ENCODE data around the gene CCDC158.
"Not testable (repeated sequence)": the region's sequence is repeated elsewhere in the genome, so short reads cannot be mapped to it uniquely, and the experiment has no call there.

The CCDC158 gene

DNA sequence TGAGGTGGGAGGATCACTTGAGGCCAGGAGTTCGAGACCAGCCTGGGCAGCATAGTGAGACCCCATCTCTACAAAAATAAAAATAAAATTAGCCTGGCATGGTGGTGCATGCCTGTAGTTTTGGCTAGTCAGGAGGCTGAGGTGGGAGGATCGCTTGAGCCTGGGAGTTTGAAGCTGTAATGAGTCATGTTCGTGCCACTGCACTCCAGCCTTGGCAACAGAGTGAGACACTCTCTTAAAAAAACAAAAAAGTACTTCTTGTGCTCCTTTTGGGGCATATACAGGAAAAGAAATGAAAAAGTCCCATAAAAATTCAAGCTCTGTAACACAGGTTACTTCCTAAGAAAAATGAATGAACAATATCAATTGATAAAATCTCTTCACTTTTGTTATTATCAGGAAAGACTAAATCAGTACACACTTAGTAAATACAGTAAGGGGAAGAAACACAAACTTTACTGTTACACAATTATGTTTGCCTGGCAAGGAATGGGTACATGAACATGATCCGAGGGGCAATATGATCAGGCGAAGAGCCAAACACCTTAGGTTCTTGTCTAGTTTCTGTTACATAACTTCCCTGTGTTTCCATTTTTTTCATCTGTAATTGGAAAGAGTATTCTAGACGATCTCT, 46.9 kb downstream of the CCDC158 start:
- no peak for DNase-seq (ENCODE audit: low read depth in 1 of 2, low spot score in 1 of 2)

DNA sequence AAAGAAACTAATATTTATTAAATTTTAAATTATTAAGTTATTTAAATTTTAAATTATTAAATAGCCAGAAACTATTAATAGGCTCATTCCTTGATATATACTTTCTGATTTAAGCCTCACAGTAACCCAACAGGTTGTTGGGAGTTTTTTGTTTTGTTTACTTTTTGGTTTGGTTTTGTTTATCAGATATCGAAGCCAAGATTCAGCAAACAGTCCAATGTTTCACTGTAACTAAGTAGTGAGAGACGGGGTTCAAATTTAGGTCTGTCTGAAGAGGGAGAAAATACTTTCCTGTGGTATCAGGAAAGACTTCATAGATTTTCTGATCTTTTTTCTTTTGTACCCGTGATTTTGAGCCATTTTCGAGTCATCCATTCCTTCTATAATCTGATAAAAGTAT, 54.2 kb downstream of the CCDC158 start:
- no peak for DNase-seq (ENCODE audit: low read depth in 1 of 2, low spot score in 1 of 2)

DNA sequence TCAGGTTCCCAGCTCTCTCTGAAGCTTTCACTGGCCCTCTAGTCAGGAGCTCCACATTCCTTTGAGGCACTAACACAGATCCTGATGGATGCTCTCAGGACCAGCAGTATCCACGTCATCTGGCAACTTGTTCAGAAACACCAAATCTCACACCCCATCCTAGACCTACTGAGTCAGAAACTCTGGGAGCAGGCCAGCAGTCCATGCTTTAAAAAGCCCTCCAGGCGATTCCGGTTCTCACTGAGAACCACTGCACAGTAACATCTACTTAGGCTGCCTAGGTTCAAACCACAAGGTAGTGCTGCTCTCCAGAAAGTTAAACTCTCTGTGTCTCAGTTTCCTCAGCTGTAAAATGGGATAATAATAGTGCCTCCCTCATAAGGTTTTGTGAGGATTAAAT, 55.3 kb downstream of the CCDC158 start:
- DNase-seq (ENCODE audit: low read depth in 1 of 2, low spot score in 1 of 2) = no peak

DNA sequence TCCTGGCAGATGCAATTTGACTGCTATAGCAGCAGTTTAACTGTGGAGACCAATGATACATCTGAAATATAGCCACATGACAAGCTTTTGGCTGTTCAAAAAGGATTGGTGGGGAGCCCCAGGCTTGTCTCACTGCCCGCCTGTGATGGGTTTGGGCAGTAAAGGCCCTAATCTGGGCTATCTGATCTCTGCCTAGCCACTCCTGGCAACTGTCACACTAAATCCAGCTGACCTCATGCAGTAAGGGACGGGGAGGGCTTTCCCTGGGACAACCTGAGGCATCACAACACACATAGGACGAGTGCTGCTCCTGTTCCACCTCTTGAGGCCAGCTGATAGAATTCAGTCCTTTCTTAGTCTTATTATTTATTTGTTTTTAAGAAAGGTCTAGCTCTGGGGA, 56.2 kb downstream of the CCDC158 start:
- DNase-seq (ENCODE audit: low read depth in 1 of 2, low spot score in 1 of 2) = no peak

DNA sequence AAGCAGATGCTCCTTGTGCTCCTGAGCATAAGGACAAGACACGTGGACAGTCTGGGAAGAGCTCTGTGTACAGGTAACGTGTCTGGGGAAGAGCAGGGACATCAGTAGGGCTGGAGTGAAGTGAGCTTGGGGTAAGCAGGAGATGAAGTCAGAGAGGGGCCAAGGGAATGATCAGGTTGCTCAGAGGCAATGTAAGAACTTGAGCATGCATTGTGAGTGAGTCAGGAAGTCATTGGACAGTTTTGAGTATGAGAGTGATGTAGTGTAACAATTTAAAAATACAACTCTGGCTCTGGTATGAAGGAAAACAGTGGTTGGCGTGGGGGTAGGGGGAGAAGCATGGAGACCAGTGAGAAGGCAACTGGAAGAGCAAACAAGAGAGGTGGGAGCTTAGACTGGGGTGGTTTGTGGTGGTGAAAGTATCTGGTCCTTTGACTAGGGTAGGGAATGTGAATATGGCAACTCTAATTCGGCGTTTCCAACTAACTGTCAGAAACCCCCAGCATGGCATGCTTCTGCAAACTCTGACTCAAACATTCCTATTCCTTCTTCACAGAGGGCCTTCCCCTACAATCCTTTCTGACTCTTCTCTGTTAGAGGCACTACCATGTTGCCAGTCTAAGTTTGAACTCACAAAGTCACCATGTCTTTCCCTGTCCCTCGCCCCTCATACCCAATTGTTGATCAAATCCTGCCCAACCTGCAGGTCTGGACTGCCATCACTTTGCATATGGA, 57.2 kb downstream of the CCDC158 start:
- DNase-seq (ENCODE audit: low read depth in 1 of 2, low spot score in 1 of 2) = no peak

DNA sequence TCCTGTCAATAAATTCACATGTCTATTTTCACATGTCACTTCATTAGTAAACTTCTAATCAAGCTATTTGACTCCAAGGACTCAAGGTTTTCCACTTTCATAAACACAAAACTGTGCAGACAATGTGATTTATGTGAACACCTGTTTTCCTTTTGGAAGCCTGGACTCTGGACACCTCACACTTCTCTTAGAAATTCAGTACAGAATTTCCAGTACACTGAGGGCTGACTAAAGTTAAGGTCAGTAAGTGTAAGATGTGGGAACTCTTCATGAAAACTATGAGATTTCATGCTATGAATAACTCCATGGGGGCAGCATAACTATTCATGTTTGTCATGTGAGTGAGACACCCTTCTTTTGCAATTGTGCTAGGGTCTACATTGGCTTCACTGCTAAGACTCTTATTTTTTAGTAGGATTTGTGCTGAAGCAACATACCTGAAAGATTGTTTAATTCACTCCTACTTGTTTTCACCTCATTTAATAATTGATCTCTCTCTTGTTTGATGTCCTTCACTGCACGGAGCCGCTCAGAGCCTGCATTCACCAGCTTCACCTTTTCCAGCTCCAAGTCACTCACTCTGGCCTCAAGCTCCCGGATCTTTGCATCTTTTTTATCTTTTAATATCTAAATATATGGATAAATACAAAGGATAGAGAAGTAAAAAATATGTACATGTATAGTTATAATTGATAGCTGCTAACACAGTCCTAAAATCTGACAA, 59.1 kb downstream of the CCDC158 start:
- no peak for DNase-seq (ENCODE audit: low read depth in 1 of 2, low spot score in 1 of 2)

DNA sequence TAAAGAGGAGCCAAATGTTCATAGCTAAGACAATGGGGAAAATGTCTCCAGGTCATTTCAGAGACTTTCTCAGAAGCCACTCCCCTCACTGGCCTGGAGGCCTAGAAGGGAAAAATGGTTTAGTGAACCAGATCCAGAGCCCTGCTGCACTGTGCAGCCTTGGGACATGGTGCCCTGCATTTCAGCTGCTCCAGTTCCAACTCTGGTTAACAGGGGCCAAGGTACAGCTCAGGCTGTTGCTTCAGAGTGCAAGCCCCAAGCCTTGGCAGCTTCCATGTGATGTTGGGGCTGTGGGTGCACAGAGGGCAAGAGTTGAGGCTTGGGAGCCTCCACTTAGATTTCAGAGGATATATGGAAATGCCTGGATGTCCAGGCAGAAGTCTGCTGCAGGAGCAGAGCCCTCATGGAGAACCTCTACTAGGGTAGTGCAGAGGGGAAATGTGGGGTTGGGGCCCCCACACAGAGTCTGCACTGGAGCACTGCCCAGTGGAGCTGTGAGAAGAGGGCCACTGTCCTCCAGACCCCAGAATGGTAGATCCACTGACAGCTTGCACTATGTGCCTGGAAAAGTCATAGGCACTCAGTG, 61.0 kb downstream of the CCDC158 start:
- not testable (repeated sequence) for DNase-seq (ENCODE audit: low read depth in 1 of 2, low spot score in 1 of 2)

DNA sequence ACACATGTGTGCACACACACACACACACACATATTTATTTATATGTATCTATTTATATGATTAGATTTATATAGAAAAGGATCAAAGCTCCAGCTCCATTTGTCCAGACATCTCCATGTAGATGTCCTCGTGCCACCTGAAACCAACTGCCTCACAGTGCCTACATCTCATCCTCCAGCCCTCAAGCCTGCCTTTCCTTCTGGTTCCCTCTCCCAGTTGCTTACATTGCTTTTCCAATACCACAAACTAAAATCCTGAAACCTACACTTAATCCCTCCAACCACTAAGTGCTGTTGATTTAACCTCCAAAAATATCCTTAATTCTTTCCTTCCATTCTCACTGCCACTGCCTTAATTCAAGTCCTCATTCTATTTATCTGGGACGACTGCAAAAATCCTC, 63.0 kb downstream of the CCDC158 start:
- no peak for DNase-seq (ENCODE audit: low read depth in 1 of 2, low spot score in 1 of 2)

DNA sequence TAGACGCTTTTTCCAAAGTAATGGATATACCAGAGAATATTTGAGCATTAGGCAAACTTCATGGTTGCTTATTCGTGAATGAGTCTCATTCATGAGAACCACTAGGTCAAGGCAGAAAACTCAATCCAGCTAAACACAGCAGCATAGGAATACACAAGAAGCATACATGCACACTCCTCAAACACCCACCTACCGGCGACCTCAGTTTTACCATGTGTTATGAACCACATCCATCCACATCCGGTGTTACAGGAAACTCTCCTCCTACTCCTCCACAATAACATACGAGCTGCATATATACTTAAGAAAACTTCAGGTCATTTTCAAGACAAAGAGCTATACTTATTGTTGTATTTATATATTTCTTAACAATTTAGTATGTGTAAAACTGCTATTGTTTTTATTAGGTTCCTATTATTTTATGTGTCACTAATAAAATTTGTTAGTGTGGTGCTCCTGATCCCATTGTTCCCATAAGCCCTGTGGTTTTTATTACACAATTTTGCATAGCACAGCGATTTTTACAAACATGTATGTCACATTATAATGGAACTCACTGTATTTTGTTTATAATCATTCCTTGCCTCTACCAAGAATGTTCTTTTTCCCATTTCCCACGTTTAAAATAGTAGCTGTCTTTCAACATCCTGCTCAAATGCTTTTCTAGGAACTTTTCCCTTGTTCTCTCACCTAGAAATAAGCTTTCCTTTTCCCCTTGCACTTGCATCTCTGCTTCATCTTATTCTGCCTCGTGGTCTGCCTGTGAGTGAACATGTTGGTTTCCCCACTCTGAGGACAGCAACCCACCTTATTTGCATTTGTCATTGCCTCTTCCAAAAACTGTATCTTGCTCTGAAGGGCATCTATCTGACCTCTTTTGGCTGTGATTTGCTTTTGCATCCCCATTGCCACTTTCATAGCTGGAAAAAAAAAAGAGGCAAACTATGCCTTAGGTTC, 66.1 kb downstream of the CCDC158 start:
- DNase-seq (ENCODE audit: low read depth in 1 of 2, low spot score in 1 of 2) = no peak

DNA sequence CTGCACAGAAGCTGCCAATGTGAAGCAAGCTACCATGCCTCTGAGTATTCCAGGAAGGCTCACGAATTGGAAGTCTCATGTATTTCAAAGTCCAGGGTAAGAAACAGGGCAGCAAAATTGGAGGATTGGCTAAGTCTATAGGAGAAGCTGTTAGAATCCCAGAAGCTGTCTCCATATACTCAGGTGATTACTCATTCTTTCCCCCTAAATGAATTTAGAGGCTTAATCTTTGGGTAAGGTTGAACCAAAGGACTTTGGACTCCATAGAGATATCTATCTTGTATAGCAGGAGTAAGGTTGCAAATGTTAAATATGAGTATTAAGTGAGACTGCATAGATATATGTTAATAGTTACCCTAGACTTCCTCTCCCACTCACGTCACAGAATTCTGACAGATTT, 78.1 kb downstream of the CCDC158 start:
- no peak for DNase-seq (ENCODE audit: low read depth in 1 of 2, low spot score in 1 of 2)

DNA sequence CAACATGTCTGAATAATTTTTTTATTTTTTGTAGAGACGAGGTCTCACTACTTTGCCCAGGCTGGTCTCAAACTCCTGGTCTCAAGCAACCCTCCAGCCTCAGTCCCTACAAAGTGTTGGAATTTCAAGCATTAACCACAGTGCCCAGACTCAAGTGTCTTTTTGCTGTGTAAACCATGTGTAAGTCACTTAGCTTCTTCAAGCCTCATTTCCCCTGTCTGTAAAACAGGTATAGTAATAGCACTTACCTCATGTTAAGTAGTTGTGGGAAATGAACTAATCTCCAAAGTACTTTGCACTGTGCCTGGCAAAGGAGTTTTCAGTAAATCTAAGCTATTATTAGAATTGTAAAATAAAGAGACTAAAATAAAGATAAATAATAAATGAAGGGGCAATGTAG, 78.8 kb downstream of the CCDC158 start:
- no peak for DNase-seq (ENCODE audit: low read depth in 1 of 2, low spot score in 1 of 2)

DNA sequence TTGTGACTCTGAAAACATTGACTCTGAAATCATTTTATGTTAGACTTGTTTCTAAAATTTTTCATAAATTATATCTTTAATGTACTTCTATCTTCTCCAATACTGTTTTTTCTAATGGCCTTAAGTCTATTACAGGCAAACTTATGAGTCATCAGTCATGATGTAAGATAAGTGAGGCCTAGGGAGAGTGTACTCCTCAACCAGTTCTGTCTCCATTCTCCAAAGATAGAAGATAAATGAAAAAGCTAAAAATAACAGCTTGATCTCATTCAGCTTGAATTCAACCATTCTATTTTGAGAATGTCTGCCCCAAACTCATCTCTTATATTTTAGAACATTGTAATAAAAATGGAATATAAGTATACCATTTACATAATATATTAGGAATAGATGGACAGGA, 79.9 kb downstream of the CCDC158 start:
- DNase-seq (ENCODE audit: low read depth in 1 of 2, low spot score in 1 of 2) = no peak

DNA sequence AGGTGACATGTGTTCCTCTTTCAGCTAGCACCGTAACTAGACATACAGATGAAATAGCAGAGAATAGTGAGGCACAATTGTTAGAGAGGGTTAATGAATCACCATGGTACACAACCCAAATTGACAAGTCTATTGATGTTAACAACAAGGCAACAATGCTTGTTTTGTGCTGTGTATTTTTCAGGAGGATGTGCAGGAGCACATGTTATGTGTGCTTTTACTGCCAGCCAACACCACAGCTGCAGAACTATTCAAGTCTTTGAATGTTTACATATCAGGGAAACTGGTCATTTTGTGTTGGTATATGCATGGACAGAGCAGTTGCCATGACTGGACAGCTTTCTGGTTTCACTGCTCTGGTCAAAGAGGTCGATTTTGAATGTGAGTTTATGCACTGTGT, 81.6 kb downstream of the CCDC158 start:
- DNase-seq (ENCODE audit: low read depth in 1 of 2, low spot score in 1 of 2) = no peak

DNA sequence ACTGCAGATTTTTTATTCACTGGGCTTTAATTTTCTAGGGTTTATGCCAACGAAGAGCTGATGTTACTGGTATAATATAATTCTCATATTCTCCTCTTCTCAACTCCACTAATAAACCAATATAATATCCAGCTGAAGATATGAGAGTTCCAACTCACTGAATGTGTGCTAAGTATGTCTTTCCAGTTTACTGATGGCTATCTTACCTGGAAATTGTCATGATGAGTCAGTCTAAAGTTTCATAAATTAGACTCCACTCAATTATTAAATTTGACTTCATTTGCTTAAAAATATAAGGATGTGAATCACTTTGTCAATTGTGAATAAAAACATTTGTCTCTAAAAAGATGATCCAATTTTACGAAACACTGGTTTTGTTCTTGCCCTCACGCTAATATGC, 86.1 kb downstream of the CCDC158 start:
- DNase-seq (ENCODE audit: low read depth in 1 of 2, low spot score in 1 of 2) = no peak

DNA sequence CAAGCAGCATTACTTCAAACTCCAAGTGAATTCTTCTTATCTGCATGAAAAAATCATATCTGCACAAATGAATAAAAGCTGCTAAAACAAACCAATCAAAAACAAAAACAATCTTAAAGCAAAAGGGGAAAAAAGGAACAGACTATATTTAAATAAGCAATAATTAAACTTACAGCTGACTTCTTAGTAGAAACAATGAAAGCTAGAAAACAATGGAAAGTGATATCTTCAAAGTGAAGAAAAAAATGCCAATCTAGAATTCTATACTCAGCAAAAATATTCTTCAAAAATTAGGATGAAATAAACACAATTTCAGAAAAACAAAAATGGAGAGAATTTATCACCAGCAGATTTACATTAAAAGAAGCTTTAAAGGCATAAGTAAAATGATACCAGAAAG, 94.4 kb downstream of the CCDC158 start:
- DNase-seq (ENCODE audit: low read depth in 1 of 2, low spot score in 1 of 2) = no peak

DNA sequence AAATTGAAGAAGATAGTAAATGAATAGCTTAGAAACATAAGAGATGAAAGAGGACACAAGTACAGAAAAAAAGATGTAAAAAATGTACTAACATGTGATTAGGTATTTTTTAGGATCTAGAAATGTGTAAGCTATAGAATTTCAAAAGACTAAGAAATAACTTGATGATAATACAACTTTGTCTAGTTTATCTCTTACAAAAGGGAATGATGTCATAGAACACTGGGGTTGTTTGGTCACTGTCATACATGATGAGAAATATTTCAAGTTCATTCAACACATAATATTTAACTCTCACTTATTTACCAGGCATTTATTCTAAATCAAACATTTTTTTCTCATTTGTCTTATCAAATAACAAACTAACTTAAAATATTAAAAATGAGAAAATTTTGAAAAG, 95.9 kb downstream of the CCDC158 start:
- no peak for DNase-seq (ENCODE audit: low read depth in 1 of 2, low spot score in 1 of 2)

DNA sequence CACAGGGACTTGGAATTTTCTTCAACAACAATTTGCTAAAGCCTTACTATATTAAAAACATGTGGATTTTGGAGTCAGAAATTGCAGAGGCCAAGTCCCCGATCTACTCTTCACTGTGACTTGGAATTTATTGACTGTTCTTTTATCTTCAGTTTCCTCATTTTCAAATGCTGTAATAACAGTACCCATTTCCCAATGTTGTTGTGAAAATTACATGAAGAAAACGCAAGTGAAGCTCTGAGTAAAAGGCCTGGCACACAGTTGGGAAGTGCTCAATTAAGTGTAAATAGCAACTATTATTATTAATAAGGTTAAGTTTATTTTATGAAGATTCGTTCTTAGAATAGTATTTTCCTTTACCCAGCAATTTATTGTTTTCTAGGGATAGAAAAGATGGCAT, 98.7 kb downstream of the CCDC158 start:
- DNase-seq (ENCODE audit: low read depth in 1 of 2, low spot score in 1 of 2) = no peak

DNA sequence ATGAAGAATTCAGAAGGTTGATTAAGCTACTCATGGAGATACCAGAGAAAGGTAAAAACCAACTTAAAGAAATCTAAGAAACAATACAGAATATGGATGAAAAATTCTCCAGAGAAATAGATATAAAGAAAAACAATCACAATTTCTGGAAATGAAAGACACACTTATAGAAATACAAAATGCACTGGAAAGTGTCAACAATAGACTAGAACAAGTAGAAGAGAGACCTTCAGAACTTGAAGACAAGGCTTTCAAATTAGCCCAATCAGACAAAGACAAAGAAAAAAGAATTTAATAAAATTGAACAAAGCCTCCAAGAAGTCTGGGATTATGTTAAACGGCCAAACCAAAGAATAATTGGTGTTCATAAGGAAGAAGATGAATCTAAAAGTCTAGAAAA, 104.8 kb downstream of the CCDC158 start:
- DNase-seq (ENCODE audit: low read depth in 1 of 2, low spot score in 1 of 2) = no peak

DNA sequence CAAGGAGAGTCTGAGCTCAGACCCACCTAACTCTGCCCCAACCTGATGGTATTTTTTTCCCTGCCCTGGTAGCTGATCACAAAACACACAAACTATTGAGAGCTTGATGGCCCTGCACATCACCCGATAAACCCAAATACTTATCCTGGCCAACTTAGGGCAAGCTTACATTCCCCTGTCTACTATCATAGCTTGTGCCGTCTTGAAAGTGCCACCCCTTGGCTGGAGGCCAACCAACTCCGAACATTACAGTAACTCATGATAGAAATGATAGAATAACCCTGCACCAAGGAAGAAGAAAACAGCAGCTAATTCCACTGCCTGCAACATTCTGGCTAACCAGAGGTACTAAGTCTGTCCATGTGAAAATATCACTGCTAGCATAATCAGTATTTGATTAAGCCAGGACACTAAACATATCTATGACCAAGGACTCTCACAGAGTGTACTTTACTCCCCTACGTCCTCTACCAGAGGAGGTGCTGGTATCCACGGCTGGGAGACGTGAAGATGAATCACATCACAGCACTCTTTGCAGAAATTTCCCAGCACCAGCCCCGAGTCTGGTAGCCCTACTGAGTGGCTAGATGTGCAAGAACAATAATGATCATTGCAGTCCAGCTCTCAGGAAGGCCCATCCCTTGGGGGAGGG, 105.5 kb downstream of the CCDC158 start:
- no peak for DNase-seq (ENCODE audit: low read depth in 1 of 2, low spot score in 1 of 2)

DNA sequence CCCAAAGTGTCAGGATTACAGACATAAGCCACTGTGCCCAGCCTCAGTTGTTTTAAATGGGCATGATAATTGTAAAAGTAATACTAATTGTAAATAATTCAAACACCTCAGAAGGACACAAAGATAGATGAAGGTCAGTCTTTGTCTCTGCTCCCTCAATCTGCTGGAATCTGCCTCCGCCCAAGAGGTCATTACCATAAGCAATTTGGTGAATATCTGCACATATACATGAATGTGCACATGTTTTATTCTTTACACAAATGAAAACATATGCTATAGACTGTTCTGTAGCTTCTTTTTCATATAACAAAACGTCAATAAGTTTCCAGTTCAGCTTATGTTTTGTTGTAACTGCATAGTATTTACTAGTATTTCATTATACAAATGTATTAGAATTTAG, 107.4 kb downstream of the CCDC158 start:
- no peak for DNase-seq (ENCODE audit: low read depth in 1 of 2, low spot score in 1 of 2)
